SHP77 treated with DMSO at 0.1 percent for 48 hours (cell line): Measurements from ENCODE around the gene GPR141.

ENCODE experiments used
- DNase-seq: peaks from one replicate; lab custom pipeline; 2025; lab: John Stamatoyannopoulos, UW

GPR141 gene

GRCh38 chr7:37732253-37732652, 48.7 kb downstream of the GPR141 start:
- DNase-seq, result peak; percentile 25

- no peak for DNase-seq
Measured at GRCh38 chr7:37732888-37733287, 49.3 kb downstream of the GPR141 start.

GRCh38 chr7:37735196-37735595, 51.6 kb downstream of the GPR141 start:
- no peak for DNase-seq

GRCh38 chr7:37738321-37738720, 54.8 kb downstream of the GPR141 start:
- no peak for DNase-seq

- DNase-seq, result no peak
Measured at GRCh38 chr7:37740398-37740797, 56.8 kb downstream of the GPR141 start.

GRCh38 chr7:37741776-37742175, 58.2 kb downstream of the GPR141 start:
- DNase-seq, result no peak

- no peak for DNase-seq
Measured at GRCh38 chr7:37751096-37751495, 67.5 kb downstream of the GPR141 start.

- no peak for DNase-seq
Measured at GRCh38 chr7:37753398-37754050, 70.0 kb downstream of the GPR141 start.

- no peak for DNase-seq
Measured at GRCh38 chr7:37756797-37757551, 73.4 kb downstream of the GPR141 start.

GRCh38 chr7:37757563-37757962, 74.0 kb downstream of the GPR141 start:
- DNase-seq, result no peak

- no peak for DNase-seq
Measured at GRCh38 chr7:37758501-37759045, 75.0 kb downstream of the GPR141 start.

- DNase-seq, result no peak
Measured at GRCh38 chr7:37759526-37759925, 76.0 kb downstream of the GPR141 start.

GRCh38 chr7:37765421-37765829, 81.9 kb downstream of the GPR141 start:
- no peak for DNase-seq

GRCh38 chr7:37765872-37766525, 82.4 kb downstream of the GPR141 start:
- no peak for DNase-seq

GRCh38 chr7:37768611-37769010, 85.0 kb downstream of the GPR141 start:
- no peak for DNase-seq

GRCh38 chr7:37769291-37769690, 85.7 kb downstream of the GPR141 start:
- DNase-seq, result no peak

- no peak for DNase-seq
Measured at GRCh38 chr7:37769726-37770125, 86.2 kb downstream of the GPR141 start.

- no peak for DNase-seq
Measured at GRCh38 chr7:37770838-37771237, 87.3 kb downstream of the GPR141 start.

- no peak for DNase-seq
Measured at GRCh38 chr7:37771342-37771741, 87.8 kb downstream of the GPR141 start.

GRCh38 chr7:37771801-37772200, 88.2 kb downstream of the GPR141 start:
- DNase-seq, result no peak

- no peak for DNase-seq
Measured at GRCh38 chr7:37775921-37776320, 92.4 kb downstream of the GPR141 start.

- no peak for DNase-seq
Measured at GRCh38 chr7:37781156-37781555, 97.6 kb downstream of the GPR141 start.

GRCh38 chr7:37782166-37782565, 98.6 kb downstream of the GPR141 start:
- DNase-seq, result no peak
